Liver (tissue), 9 donors: ENCODE measurements around the gene RANBP6. TPM values are rescaled to one million over a fixed set of nuclear protein-coding genes. Genes with fewer than 3 reads are reported as not detected.
"Not testable (repeated sequence)": the region's sequence is repeated elsewhere in the genome, so short reads cannot be mapped to it uniquely, and the experiment has no call there.

Experiments used
- DNase-seq: peaks from one replicate; pipeline ENCODE4 v3.0.0-alpha.2; 2017; ENCODE audit warnings: low spot score
- H3K27ac ChIP-seq, 2 donors: one replicate each; pipeline ENCODE4 v1.7.0; 2013; ENCODE audit warnings: inconsistent platforms in 2 of 2, low read length in 2 of 2, control low read depth in 1 of 2, low read depth in 1 of 2, mild to moderate bottlenecking in 1 of 2
- H3K27me3 ChIP-seq, 4 donors: one replicate each; pipeline versions ENCODE4 v1.6.1 to v1.7.0; 2013; ENCODE audit warnings: low read length in 3 of 4, inconsistent platforms in 1 of 4, mild to moderate bottlenecking in 1 of 4, moderate library complexity in 1 of 4; ENCODE audit not compliant: control insufficient read depth in 4 of 4, insufficient read depth in 4 of 4
- H3K36me3 ChIP-seq, 4 donors: one replicate each; pipeline versions ENCODE4 v1.6.1 to v1.7.0; 2013; ENCODE audit warnings: low read length in 3 of 4, mild to moderate bottlenecking in 3 of 4, low read depth in 1 of 4, moderate library complexity in 1 of 4; ENCODE audit not compliant: control insufficient read depth in 4 of 4, insufficient read depth in 3 of 4
- H3K4me1 ChIP-seq, 4 donors: one replicate each; pipeline versions ENCODE4 v1.6.1 to v1.7.0; 2013; ENCODE audit warnings: low read length in 3 of 4, mild to moderate bottlenecking in 3 of 4, moderate library complexity in 1 of 4; ENCODE audit not compliant: control insufficient read depth in 4 of 4, insufficient read depth in 4 of 4
- H3K4me3 ChIP-seq, 3 donors: one replicate each; pipeline versions ENCODE4 v1.6.1 to v1.7.0; 2013; ENCODE audit warnings: low read length in 3 of 3, control low read depth in 1 of 3, low read depth in 1 of 3, mild to moderate bottlenecking in 1 of 3
- H3K9ac ChIP-seq, 2 donors: one replicate each; pipeline ENCODE4 v1.7.0; 2013; ENCODE audit warnings: low read length in 2 of 2, mild to moderate bottlenecking in 2 of 2, moderate library complexity in 2 of 2, control low read depth in 1 of 2, low read depth in 1 of 2
- H3K9me3 ChIP-seq, 4 donors: one replicate each; pipeline versions ENCODE4 v1.6.1 to v1.7.0; 2013; ENCODE audit warnings: low read length in 3 of 4; ENCODE audit not compliant: control insufficient read depth in 4 of 4
- CTCF ChIP-seq: fragments of 150-350 bp; IDR thresholded peaks from 2 replicates; pipeline ENCODE4 v1.5.1; 2017; ENCODE audit warnings: improper control_type of control experiment, low read depth, low read length; ENCODE audit not compliant: missing input control
- EGR1 ChIP-seq, 2 donors: IDR thresholded peaks; 2 replicates each; pipeline ENCODE4 v1.6.1; 2016 to 2018; ENCODE audit warnings: antibody characterized with exemption in 2 of 2, low read depth in 2 of 2
- GABPA ChIP-seq, 2 donors: IDR thresholded peaks in 1 of 2; conservative IDR thresholded peaks in 1 of 2; 2 replicates each; pipeline ENCODE4 v1.6.1; 2016; ENCODE audit warnings: antibody characterized with exemption in 2 of 2, mild to moderate bottlenecking in 1 of 2, moderate library complexity in 1 of 2
- HNF4A ChIP-seq, 2 donors: conservative IDR thresholded peaks; 2 replicates each; pipeline ENCODE4 v1.6.1; 2016; ENCODE audit warnings: antibody characterized with exemption in 2 of 2, mild to moderate bottlenecking in 2 of 2
- NR2F2 ChIP-seq: IDR thresholded peaks from 2 replicates; pipeline ENCODE4 v1.6.1; 2016; ENCODE audit warnings: antibody characterized with exemption
- RAD21 ChIP-seq, 2 donors: IDR thresholded peaks; 2 replicates each; pipeline ENCODE4 v1.6.1; 2016; ENCODE audit warnings: antibody characterized with exemption in 2 of 2, mild to moderate bottlenecking in 2 of 2
- REST ChIP-seq: IDR thresholded peaks from 2 replicates; pipeline ENCODE4 v1.6.1; 2016; ENCODE audit warnings: antibody characterized with exemption, mild to moderate bottlenecking
- TAF1 ChIP-seq: conservative IDR thresholded peaks from 2 replicates; pipeline ENCODE4 v1.6.1; 2016; ENCODE audit warnings: antibody characterized with exemption, mild to moderate bottlenecking
- WGBS: extraction: QIAGEN DNeasy Blood & Tissue Kit; methylation state at CpG from one replicate; pipeline ENCODE4 v1.1.7; 2013; 5-methylcytosine and 5-hydroxymethylcytosine counted together
- polyA plus RNA-seq, 2 donors: library from polyadenylated mRNA; stranded (reverse) in 1 of 2; unstranded in 1 of 2; fragments of 200-250 nt in 1 of 2; fragments of >200 nt in 1 of 2; fragmentation: Nextera tagmentation in 1 of 2; extraction: Ambion mirVana in 1 of 2; gene quantifications; one replicate each; pipeline versions ENCODE4 v1.2.1 to v1.2.3, GENCODE V29; 2013 to 2015
- total RNA-seq, 2 donors: library from RNA; depleted of rRNA; stranded (reverse); fragments of >200 nt; gene quantifications; one replicate each; pipeline ENCODE4 v1.2.3, GENCODE V29; 2014
- TF ChIP-seq, protein P1 (sequence below): IDR thresholded peaks from 2 replicates; pipeline ENCODE4 v1.6.1; 2016; ENCODE audit warnings: antibody characterized with exemption
- donor health status: healthy.
- donor health status: healthy.
- donor health status: healthy.
- donor health status: healthy.
- donor health status: healthy.

RANBP6 gene
- total and polyA plus RNA-seq, 4 donors: 6.2 to 15.9 (median 11.1) TPM

DNA sequence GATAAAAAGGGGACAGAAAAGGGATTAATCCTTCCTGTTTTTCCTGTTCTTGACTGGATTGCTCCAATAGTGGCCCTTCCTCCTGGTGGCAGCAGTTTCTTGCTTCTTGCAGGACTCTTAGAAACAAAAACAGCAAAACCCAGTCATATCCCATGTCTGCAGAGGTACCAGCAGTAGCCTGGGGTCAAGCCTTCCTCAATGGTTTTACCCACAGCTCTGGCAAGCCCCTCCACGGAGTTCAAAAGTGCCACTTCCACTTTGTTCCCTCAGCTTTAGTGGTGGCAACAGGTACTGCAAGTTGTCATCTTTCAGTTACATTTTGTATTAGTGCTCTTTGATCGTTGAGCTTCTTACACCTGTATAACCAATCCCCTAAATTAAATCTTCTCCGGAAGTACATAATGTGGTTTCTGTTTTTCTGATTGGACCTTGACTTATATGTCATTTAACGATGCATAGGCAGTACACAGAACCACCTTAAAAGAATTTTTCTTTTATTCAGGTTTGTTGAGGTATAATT, 8.7 kb upstream of the RANBP6 start:
- Histone ChIP-seq H3K4me3 (no peak overlapping the region), H3K4me1 (peaks cover 0 to 3% (median 0%) of the 10 kb centered on the region in 4 donors), H3K9ac (no peak overlapping the region), H3K9me3 (no peaks in the 10 kb centered on the region), H3K36me3 (no peaks in the 10 kb centered on the region), H3K27ac (no peak overlapping the region), H3K27me3 (no peaks in the 10 kb centered on the region)
- 21% methylated on average over 4 of the region's 4 CpGs for WGBS
- DNase-seq: no peak
- no peak for TF ChIP-seq REST
- peak in 1 of 2 donors; percentile 5 for TF ChIP-seq HNF4A (conservative IDR thresholded peaks at IDR 0.05)
- TF ChIP-seq CTCF: peak; percentile 48
- no peak for TF ChIP-seq EGR1 (IDR thresholded peaks at IDR 0.05; ENCODE audit: low read depth in 2 of 2)
- TF ChIP-seq GABPA (IDR thresholded peaks at IDR 0.05 in 1 of 2, conservative IDR thresholded peaks at IDR 0.05 in 1 of 2): no peak
- TF ChIP-seq, protein P1, sequence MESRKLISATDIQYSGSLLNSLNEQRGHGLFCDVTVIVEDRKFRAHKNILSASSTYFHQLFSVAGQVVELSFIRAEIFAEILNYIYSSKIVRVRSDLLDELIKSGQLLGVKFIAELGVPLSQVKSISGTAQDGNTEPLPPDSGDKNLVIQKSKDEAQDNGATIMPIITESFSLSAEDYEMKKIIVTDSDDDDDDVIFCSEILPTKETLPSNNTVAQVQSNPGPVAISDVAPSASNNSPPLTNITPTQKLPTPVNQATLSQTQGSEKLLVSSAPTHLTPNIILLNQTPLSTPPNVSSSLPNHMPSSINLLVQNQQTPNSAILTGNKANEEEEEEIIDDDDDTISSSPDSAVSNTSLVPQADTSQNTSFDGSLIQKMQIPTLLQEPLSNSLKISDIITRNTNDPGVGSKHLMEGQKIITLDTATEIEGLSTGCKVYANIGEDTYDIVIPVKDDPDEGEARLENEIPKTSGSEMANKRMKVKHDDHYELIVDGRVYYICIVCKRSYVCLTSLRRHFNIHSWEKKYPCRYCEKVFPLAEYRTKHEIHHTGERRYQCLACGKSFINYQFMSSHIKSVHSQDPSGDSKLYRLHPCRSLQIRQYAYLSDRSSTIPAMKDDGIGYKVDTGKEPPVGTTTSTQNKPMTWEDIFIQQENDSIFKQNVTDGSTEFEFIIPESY: no peak
- no peak for TF ChIP-seq NR2F2
- TF ChIP-seq RAD21 (IDR thresholded peaks at IDR 0.05): peak in 1 of 2 donors; percentile 41
- no peak for TF ChIP-seq TAF1

DNA sequence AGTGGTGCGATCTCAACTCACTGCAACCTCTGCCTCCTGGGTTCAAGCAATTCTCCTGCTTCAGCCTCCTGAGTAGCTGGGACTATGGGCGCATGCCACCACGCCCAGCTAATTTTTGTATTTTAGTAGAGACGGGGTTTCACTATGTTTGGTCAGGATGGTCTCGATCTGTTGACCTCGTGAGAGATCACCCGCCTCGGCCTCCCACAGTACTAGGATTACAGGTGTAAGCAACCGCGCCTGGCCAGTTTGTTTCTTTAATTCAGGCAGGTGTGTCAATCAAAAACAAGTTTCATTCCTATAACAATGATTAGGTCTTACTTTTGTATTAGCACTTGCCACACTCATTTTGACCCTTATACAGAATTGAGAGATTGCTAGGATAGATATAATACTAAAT, 1.6 kb upstream of the RANBP6 start:
- H3K27me3 ChIP-seq, H3K9me3 ChIP-seq, H3K4me3 ChIP-seq, DNase-seq, H3K27ac ChIP-seq, H3K9ac ChIP-seq, H3K36me3 ChIP-seq: not testable (repeated sequence)
- WGBS: 96% methylated on average over 10 of the region's 10 CpGs
- H3K4me1 ChIP-seq: peaks cover 0 to 25% (median 11%) of the 10 kb centered on the region in 4 donors
